ENCODE measurements around the gene DNM3. TPM values are rescaled to one million over a fixed set of nuclear protein-coding genes. Genes with fewer than 3 reads are reported as not detected.

Gene DNM3
- total RNA-seq, 1 donor from 2014 or later, result 7.7 TPM

- peak overlapping the region; percentile 88 for H3K27ac Mint-ChIP-seq (ENCODE audit: unreplicated experiment)
- DNase-seq (ENCODE audit: low spot score), result peak; percentile 21
- no peak for TF ChIP-seq CTCF (IDR thresholded peaks at IDR 0.05; ENCODE audit: unreplicated experiment)
- H3K4me3 Mint-ChIP-seq (ENCODE audit: unreplicated experiment), result peak overlapping the region; percentile 89
- no peaks in the 10 kb centered on the region for H3K9me3 Mint-ChIP-seq (ENCODE audit: unreplicated experiment)
- H3K27me3 Mint-ChIP-seq (ENCODE audit: unreplicated experiment), result no peaks in the 10 kb centered on the region
- H3K36me3 Mint-ChIP-seq (ENCODE audit: low read depth, unreplicated experiment), result no peaks in the 10 kb centered on the region
- peaks cover 69% of the 10 kb centered on the region for H3K4me1 Mint-ChIP-seq (ENCODE audit: unreplicated experiment)
Measured at GRCh38 chr1:172144445-172145061, 303.3 kb downstream of the DNM3 start.

- no peak for DNase-seq (ENCODE audit: low spot score)
Measured at GRCh38 chr1:172145231-172145651, 303.9 kb downstream of the DNM3 start.

GRCh38 chr1:172145656-172146055, 304.4 kb downstream of the DNM3 start:
- H3K27ac Mint-ChIP-seq (ENCODE audit: unreplicated experiment), result no peak overlapping the region
- H3K4me1 Mint-ChIP-seq (ENCODE audit: unreplicated experiment), result peaks cover 68% of the 10 kb centered on the region
- TF ChIP-seq CTCF (IDR thresholded peaks at IDR 0.05; ENCODE audit: unreplicated experiment), result no peak
- DNase-seq (ENCODE audit: low spot score), result no peak
- H3K27me3 Mint-ChIP-seq (ENCODE audit: unreplicated experiment), result no peaks in the 10 kb centered on the region
- no peaks in the 10 kb centered on the region for H3K36me3 Mint-ChIP-seq (ENCODE audit: low read depth, unreplicated experiment)
- no peak overlapping the region for H3K4me3 Mint-ChIP-seq (ENCODE audit: unreplicated experiment)
- H3K9me3 Mint-ChIP-seq (ENCODE audit: unreplicated experiment), result no peaks in the 10 kb centered on the region

More at GRCh38 chr1:172145231-172145651, 303.9 kb downstream of the DNM3 start:
- Mint-ChIP-seq H3K9me3 (ENCODE audit: unreplicated experiment) (no peaks in the 10 kb centered on the region), H3K27ac (ENCODE audit: unreplicated experiment) (peak overlapping the region; percentile 14), H3K27me3 (ENCODE audit: unreplicated experiment) (no peaks in the 10 kb centered on the region), H3K4me1 (ENCODE audit: unreplicated experiment) (peaks cover 71% of the 10 kb centered on the region), H3K36me3 (ENCODE audit: low read depth, unreplicated experiment) (no peaks in the 10 kb centered on the region), H3K4me3 (ENCODE audit: unreplicated experiment) (no peak overlapping the region)
- TF ChIP-seq CTCF (IDR thresholded peaks at IDR 0.05; ENCODE audit: unreplicated experiment), result no peak

- H3K36me3 Mint-ChIP-seq (ENCODE audit: low read depth, unreplicated experiment), result no peaks in the 10 kb centered on the region
- H3K9me3 Mint-ChIP-seq (ENCODE audit: unreplicated experiment), result no peaks in the 10 kb centered on the region
- no peaks in the 10 kb centered on the region for H3K27me3 Mint-ChIP-seq (ENCODE audit: unreplicated experiment)
- TF ChIP-seq CTCF (IDR thresholded peaks at IDR 0.05; ENCODE audit: unreplicated experiment), result no peak
- H3K4me1 Mint-ChIP-seq (ENCODE audit: unreplicated experiment), result peaks cover 65% of the 10 kb centered on the region
- DNase-seq (ENCODE audit: low spot score), result no peak
- H3K27ac Mint-ChIP-seq (ENCODE audit: unreplicated experiment), result no peak overlapping the region
- H3K4me3 Mint-ChIP-seq (ENCODE audit: unreplicated experiment), result no peak overlapping the region
Measured at GRCh38 chr1:172146141-172146850, 305.0 kb downstream of the DNM3 start.

- H3K4me1 Mint-ChIP-seq (ENCODE audit: unreplicated experiment), result peaks cover 60% of the 10 kb centered on the region
Measured at GRCh38 chr1:172147541-172147940, 306.2 kb downstream of the DNM3 start.

More at GRCh38 chr1:172147541-172147940, 306.2 kb downstream of the DNM3 start:
- H3K4me3 Mint-ChIP-seq (ENCODE audit: unreplicated experiment), result no peak overlapping the region
- no peaks in the 10 kb centered on the region for H3K36me3 Mint-ChIP-seq (ENCODE audit: low read depth, unreplicated experiment)
- H3K27ac Mint-ChIP-seq (ENCODE audit: unreplicated experiment), result no peak overlapping the region
- H3K9me3 Mint-ChIP-seq (ENCODE audit: unreplicated experiment), result no peaks in the 10 kb centered on the region
- H3K27me3 Mint-ChIP-seq (ENCODE audit: unreplicated experiment), result no peaks in the 10 kb centered on the region
- no peak for DNase-seq (ENCODE audit: low spot score)
- no peak for TF ChIP-seq CTCF (IDR thresholded peaks at IDR 0.05; ENCODE audit: unreplicated experiment)

Measured in endothelial cell (in vitro differentiated cells).